ENCODE measurements around the gene FANCI.

GRCh38 chr15:89198934-89199333, 44.8 kb upstream of the FANCI start:
- no peak for TF ChIP-seq CTCF (IDR thresholded peaks at IDR 0.05; ENCODE audit: borderline replicate concordance, extremely low read depth, low read length, poor library complexity, severe bottlenecking)
- TF ChIP-seq EZH2 (IDR thresholded peaks at IDR 0.05; ENCODE audit: borderline replicate concordance, low read depth, low read length, severe bottlenecking) = no peak

All from DND-41 (cell line).